ENCODE data around the gene SPSB2.

Gene SPSB2

GRCh38 chr12:6829536-6830220 is 43.4 kb downstream of the SPSB2 start:
- DNase-seq: no peak

GRCh38 chr12:6828781-6829535 is 44.1 kb downstream of the SPSB2 start:
- DNase-seq: no peak

DNA sequence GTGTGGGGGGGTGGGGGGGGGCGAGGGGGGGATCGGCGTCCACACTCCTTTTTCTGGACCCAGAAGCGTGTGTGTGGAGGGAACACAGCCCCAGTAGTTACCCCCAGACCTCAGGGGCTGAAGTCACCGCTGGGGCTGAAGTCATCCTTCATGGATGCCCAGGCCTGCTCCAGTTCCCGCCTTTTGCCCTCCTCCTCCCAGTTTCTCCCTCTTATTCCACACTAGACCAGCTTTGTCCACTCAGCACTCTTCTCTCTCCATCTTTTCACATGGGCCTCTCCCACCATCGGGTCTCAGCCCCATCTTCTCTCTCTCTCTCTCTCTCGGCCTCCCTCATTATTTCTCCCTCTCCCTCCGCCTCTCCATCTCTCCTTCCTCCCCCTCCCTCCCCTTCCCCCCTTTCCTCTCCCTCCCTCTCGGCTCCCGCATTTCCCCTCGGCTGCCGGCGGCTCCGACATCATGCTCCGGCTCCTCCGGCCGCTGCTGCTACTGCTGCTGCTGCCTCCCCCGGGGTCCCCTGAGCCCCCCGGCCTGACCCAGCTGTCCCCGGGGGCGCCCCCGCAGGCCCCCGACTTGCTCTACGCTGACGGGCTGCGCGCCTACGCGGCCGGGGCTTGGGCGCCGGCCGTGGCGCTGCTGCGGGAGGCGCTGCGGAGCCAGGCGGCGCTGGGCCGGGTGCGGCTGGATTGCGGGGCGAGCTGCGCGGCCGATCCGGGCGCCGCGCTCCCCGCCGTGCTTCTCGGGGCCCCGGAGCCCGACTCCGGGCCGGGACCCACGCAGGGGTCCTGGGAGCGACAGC is 44.9 kb downstream of the SPSB2 start, which contains the start of gene P3H3:
TSS of gene P3H3 (plus strand) at position 426 of the 799 bp plus-strand sequence. CDS start at position 460, 34 bp downstream.
- peak; percentile 45 for DNase-seq

- peak; percentile 96 for DNase-seq
Measured at GRCh38 chr12:6827437-6827911, 45.6 kb downstream of the SPSB2 start.

GRCh38 chr12:6826734-6827436 is 46.2 kb downstream of the SPSB2 start:
- DNase-seq: no peak

DNA sequence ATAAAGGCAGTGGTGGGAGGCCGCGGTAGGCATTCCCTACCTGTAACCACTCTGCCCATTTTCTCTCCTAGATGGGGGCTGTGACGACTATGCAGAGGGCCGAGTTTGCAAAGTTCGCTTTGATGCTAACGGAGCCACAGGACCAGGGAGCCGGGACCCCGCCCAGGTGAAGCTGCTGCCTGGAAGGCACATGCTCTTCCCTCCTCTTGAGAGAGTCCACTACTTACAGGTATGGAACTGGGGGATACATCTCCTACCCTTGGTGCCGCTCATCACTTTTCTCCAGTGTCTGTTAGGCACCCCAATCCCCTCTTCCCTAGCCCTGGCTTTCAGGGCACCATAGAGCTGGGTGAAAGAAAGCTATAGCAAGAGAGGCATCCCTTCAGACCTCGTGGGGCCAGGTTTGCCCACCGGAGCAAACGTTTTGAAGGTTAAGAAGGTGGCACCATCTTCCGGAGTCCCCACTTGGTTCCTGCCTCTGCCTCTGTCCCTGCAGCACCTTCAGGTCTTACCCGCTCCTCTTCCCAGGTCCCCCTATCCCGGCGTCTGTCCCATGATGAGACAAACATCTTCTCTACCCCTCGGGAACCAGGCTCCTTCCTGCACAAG is 46.9 kb downstream of the SPSB2 start:
- DNase-seq: no peak

DNA sequence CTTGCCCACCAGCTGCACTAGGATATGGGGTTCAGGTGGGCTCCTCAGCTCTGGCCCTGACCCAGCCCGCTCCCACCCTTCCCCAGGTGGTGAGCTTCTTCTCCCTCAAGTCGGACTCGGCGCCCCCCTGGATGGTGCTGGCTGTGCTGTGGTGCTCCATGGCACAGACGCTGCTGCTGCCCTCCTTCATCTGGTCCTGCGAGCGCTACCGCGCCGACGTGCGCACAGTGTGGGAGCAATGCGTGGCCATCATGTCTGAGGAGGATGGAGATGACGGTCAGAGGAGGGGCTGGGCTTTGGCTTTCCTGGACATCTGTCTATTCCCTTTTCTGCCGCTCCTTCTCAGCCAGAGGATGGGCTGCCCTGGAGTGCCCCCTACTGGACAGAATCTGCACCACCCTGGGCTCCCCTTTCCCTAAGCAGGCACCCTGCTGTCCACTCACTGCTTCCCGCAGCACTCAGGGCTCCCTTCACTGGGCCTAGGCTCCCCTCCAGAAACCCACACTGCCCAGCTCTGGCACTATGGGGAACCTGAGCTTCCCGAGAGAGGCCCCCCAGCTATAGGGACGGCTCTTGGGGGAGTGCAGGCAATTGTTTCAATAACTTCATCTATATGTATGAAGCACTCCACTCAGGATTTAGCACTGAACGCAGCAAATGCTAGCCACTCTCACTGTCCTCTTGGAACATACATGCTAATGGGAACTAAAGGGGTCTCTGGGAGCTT is 47.5 kb downstream of the SPSB2 start:
- peak; percentile 90 for DNase-seq

DNA sequence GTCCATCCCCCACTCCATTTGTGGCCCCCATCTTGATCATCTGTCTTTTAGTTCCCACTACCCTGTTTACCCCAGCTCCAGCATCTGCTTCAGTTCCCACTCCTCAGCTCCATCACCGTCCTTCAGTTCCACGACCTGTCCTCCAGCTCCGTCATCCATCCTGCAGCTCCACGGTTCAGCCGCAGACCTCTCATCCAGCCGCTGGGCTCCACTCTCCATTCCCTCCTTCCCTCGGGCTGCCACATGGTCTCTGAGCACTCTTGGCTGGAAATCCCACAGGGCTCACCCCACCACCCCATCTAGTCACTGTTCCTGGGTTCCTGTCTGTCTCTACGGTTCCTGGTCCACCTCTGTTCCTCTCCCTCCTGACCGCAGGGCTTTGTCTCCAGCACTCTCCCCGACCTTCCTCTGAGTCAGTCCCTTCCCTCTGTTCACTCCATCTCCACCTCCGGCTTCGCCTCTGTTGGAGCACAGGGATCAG is 48.2 kb downstream of the SPSB2 start:
- DNase-seq: no peak

DNA sequence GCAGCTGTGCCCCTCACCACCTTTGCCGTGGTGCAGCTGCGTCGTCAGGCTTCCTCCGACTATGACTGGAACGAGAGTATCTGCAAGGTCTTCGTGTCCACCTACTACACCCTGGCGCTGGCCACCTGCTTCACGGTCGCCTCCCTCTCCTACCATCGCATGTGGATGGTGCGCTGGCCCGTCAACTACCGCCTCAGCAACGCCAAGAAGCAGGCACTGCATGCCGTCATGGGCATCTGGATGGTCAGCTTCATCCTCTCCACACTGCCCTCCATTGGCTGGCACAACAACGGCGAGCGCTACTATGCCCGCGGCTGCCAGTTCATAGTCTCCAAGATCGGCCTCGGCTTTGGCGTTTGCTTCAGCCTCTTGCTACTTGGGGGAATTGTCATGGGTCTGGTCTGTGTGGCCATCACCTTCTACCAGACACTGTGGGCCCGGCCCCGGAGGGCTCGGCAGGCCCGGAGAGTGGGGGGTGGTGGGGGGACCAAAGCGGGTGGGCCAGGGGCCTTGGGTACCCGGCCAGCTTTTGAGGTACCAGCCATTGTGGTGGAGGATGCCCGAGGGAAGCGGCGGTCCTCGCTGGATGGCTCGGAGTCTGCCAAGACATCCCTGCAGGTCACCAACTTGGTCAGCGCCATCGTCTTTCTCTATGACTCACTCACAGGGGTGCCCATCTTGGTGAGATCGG is 48.9 kb downstream of the SPSB2 start:
- no peak for DNase-seq

DNA sequence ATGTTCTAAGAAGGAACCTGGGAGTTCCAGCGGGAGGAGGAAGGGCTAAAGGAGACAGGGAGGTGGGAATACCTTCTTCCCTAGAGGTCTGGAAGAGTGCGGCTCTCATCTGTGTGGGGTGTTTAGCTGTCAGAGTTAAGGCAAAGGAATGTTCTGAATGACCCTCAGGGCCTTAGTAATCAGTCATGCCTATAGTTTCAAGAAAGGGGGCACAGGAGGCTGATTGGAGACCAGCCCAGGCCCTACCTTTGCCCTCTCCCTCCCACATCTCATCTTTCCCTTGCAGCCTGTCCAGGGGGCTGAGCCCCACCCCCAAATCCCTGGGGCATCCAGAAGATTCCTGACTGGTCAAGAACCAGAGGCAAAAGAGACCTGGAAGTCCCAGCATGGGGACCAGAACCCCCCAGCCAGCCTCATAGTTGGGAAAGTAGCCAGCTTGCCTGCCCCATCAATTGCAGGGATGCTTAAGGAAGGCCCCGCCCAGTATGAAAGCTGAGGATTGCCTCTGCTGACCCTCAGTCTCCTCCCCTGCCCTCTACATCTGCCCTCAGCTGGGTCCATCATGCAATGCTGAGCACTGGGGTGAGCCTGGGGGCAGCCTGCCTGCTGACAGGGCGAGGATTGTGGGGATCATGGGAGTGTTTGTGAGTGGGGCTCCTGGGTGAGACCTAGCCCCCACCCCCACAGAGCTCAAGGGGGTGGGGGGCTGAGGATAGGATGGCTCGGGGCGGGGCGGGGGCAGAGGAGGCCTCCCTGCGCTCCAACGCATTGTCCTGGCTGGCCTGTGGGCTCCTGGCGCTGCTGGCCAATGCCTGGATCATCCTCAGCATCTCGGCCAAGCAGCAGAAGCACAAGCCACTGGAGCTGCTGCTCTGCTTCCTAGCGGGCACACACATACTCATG is 49.7 kb downstream of the SPSB2 start:
- DNase-seq: no peak

DNA sequence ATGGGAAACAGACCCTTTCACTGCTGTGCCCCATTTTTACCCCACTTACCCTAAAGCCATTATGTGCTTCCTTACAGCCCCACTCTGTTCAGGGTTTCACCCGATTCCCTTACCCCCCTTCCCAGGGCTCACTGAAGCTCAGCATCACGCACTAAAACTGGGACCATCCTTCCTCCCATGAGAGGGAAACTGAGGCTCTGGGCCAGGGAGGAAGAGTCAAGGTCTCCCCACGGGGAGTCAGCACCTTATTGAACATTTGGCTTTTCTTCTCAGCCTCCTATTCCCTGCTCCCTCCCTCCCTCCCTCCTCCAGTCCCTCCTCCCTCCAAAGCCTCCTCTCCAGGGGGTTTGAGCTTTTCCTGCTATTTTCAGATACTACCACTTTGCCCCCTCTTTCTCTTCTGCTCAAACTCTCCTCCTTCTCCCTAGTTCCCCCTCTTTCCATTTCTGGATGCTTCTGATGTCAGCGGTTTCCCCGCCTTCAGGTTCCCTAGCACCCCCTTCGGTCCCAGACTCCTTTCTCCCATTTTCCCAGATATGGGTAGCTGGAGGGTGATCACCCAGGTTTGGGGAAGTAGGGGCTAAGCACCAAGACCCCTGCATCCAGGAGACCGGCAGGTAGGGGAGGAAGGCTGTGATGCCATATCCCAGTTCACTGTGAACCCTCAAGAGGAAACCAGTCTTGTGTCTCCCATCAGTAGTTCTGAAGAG is 50.5 kb downstream of the SPSB2 start:
- no peak for DNase-seq

- DNase-seq: peak; percentile 51
Measured at GRCh38 chr12:6821591-6822425, 51.3 kb downstream of the SPSB2 start, which contains the start of gene GPR162. Gene GPR162 (plus strand): TSS chr12:6821821. CDS start chr12:6823899, 2,078 bp downstream.
